ENCODE results near the gene PDSS2. TPM values are rescaled to one million over a fixed set of nuclear protein-coding genes. Genes with fewer than 3 reads are reported as not detected.

The PDSS2 gene
- total and polyA plus RNA-seq, 2 of the 4 experiments (the other 2 are of a cell fraction) = 8.6 to 9.2 TPM

DNA sequence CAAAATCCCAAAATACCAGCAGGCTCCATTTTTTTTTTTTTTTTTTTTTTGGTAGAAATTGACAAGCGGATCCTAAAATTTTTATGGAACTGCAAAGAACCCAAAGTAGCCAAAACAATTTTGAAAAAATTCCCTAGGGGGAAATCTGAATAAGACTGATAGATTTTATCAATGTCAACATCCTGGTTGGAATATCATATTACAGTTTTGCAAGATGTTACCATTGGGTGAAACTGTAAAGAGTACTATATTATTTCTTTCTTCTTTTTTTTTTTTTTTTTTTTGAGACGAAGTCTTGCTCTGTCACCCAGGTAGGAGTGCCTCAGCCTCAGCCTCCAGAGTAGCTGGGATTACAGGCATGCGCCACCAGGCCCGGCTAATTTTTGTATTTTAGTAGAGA, 314.7 kb downstream of the PDSS2 start:
- dilution Hi-C loops (cut with HindIII; ENCODE audit: low sequenced_read_pairs, unreplicated experiment) (no loop called here), in situ Hi-C loops (cut with MboI; ENCODE audit: low sequenced_read_pairs) (no loop called here), intact Hi-C loops (cut with micrococcal nuclease) (no loop called here)
- Histone ChIP-seq H3K14ac (replicated peaks; ENCODE audit: low read depth, low read length) (no peak overlapping the region), H2AFZ (replicated peaks; ENCODE audit: low read length, poor library complexity) (no peak overlapping the region), H3K9me1 (ENCODE audit: insufficient read depth, low read length) (no peaks in the 10 kb centered on the region), H3K9me3 (ENCODE audit: control insufficient read depth, insufficient read depth, low read length) (no peaks in the 10 kb centered on the region), H4K5ac (ENCODE audit: low read depth, low read length) (no peak overlapping the region), H3K4me1 (ENCODE audit: control insufficient read depth, insufficient read depth, low read length) (no peaks in the 10 kb centered on the region), H2AK5ac (ENCODE audit: low read depth, low read length) (no peak overlapping the region), H3K4me3 (ENCODE audit: insufficient read depth, low read depth, low read length) (no peak overlapping the region), H3K23ac (ENCODE audit: low read depth, low read length) (no peak overlapping the region), H2BK15ac (ENCODE audit: low read depth, low read length) (no peak overlapping the region), H3K56ac (ENCODE audit: extremely low read depth, insufficient read depth, low read length) (no peak overlapping the region), H3K4me2 (ENCODE audit: low read depth, low read length) (no peak overlapping the region), H4K91ac (ENCODE audit: insufficient read depth, low read depth, low read length) (no peak overlapping the region), H2AK9ac (replicated peaks; ENCODE audit: low read depth, low read length, poor library complexity) (no peak overlapping the region), H3K4ac (ENCODE audit: low read depth, low read length) (no peak overlapping the region), H2BK5ac (ENCODE audit: low read depth, low read length, poor library complexity, severe bottlenecking) (no peak overlapping the region), H3K79me1 (ENCODE audit: low read depth in 1 of 2, low read length in 2 of 2) (no peaks in the 10 kb centered on the region), H3K36me3 (ENCODE audit: control insufficient read depth, insufficient read depth, low read length) (no peaks in the 10 kb centered on the region), H2BK20ac (ENCODE audit: low read depth, low read length) (no peak overlapping the region), H3K9ac (ENCODE audit: low read depth, low read length) (no peak overlapping the region), H3K27ac (ENCODE audit: insufficient read depth, low read length) (no peak overlapping the region), H4K20me1 (ENCODE audit: insufficient read depth, low read length) (no peaks in the 10 kb centered on the region), H4K8ac (ENCODE audit: low read depth in 2 of 2, low read length in 2 of 2) (no peak overlapping the region), H2BK120ac (ENCODE audit: low read depth, low read length) (no peak overlapping the region), H3K27me3 (ENCODE audit: control insufficient read depth, insufficient read depth, low read length) (no peaks in the 10 kb centered on the region), H3K18ac (ENCODE audit: low read depth, low read length) (no peak overlapping the region)
- no TSS peak for BruUV-seq (replicated peaks)
- POLR2A ChIA-PET (ENCODE audit: unreplicated experiment) = no interaction called here
- WGBS, 2 experiments (ENCODE audit: extremely low coverage in 2 of 2, insufficient read length in 1 of 2) = no CpG with 5 or more reads among the region's 4 CpGs
- TF ChIP-seq RAD21 (IDR thresholded peaks at IDR 0.05; ENCODE audit: low read length) (no peak), FOS (IDR thresholded peaks at IDR 0.05; ENCODE audit: low read depth, low read length) (no peak), SMC3 (IDR thresholded peaks at IDR 0.05; ENCODE audit: low read depth, low read length) (no peak), MAFK (IDR thresholded peaks at IDR 0.05; ENCODE audit: low read depth, low read length) (no peak), POLR2A (IDR thresholded peaks at IDR 0.05; ENCODE audit: low read depth, low read length) (no peak), RFX5 (IDR thresholded peaks at IDR 0.05; ENCODE audit: low read depth, low read length) (no peak), BHLHE40 (IDR thresholded peaks at IDR 0.05; ENCODE audit: low read depth, low read length) (no peak), RCOR1 (IDR thresholded peaks at IDR 0.05; ENCODE audit: insufficient replicate concordance, low read length) (no peak), MXI1 (IDR thresholded peaks at IDR 0.05; ENCODE audit: borderline replicate concordance, low read depth, low read length) (no peak), MAZ (IDR thresholded peaks at IDR 0.05; ENCODE audit: borderline replicate concordance, low read depth, low read length) (no peak), CEBPB (IDR thresholded peaks at IDR 0.05; ENCODE audit: low read depth, low read length) (no peak), CHD1 (IDR thresholded peaks at IDR 0.05; ENCODE audit: low read depth, low read length) (no peak), NFE2L2 (IDR thresholded peaks at IDR 0.05; ENCODE audit: low read depth, low read length) (no peak)
- TF ChIP-seq, protein P1, sequence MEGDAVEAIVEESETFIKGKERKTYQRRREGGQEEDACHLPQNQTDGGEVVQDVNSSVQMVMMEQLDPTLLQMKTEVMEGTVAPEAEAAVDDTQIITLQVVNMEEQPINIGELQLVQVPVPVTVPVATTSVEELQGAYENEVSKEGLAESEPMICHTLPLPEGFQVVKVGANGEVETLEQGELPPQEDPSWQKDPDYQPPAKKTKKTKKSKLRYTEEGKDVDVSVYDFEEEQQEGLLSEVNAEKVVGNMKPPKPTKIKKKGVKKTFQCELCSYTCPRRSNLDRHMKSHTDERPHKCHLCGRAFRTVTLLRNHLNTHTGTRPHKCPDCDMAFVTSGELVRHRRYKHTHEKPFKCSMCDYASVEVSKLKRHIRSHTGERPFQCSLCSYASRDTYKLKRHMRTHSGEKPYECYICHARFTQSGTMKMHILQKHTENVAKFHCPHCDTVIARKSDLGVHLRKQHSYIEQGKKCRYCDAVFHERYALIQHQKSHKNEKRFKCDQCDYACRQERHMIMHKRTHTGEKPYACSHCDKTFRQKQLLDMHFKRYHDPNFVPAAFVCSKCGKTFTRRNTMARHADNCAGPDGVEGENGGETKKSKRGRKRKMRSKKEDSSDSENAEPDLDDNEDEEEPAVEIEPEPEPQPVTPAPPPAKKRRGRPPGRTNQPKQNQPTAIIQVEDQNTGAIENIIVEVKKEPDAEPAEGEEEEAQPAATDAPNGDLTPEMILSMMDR (conservative IDR thresholded peaks at IDR 0.05; ENCODE audit: low read depth, low read length) = no peak
- TF ChIP-seq, protein P2, sequence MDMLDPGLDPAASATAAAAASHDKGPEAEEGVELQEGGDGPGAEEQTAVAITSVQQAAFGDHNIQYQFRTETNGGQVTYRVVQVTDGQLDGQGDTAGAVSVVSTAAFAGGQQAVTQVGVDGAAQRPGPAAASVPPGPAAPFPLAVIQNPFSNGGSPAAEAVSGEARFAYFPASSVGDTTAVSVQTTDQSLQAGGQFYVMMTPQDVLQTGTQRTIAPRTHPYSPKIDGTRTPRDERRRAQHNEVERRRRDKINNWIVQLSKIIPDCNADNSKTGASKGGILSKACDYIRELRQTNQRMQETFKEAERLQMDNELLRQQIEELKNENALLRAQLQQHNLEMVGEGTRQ (IDR thresholded peaks at IDR 0.05; ENCODE audit: low read depth, low read length) = no peak
- TF ChIP-seq, protein P3, sequence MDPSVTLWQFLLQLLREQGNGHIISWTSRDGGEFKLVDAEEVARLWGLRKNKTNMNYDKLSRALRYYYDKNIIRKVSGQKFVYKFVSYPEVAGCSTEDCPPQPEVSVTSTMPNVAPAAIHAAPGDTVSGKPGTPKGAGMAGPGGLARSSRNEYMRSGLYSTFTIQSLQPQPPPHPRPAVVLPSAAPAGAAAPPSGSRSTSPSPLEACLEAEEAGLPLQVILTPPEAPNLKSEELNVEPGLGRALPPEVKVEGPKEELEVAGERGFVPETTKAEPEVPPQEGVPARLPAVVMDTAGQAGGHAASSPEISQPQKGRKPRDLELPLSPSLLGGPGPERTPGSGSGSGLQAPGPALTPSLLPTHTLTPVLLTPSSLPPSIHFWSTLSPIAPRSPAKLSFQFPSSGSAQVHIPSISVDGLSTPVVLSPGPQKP (IDR thresholded peaks at IDR 0.05; ENCODE audit: borderline replicate concordance, low read depth, low read length) = no peak
- no peak for ATAC-seq (ENCODE audit: low read depth)
- no peak for DNase-seq
- CTCF ChIA-PET = no interaction called here

All from IMR-90 (cell line).